Loucy (cell line): ENCODE data around the gene CACNA1H.

ENCODE experiments used
- H2AFZ ChIP-seq: fragments of 200-600 bp; sonication (generic); 2 replicates; pipeline ENCODE4 v1.6.0; 2016; ENCODE audit warnings: antibody characterized with exemption, mild to moderate bottlenecking, low read length, moderate library complexity
- H3F3A ChIP-seq: fragments of 200-600 bp; 2 replicates; pipeline ENCODE4 v1.6.0; 2016; ENCODE audit warnings: antibody characterized with exemption, low read depth, mild to moderate bottlenecking
- H3K27me3 ChIP-seq: fragments of 200-600 bp; sonication (generic); 2 replicates; pipeline ENCODE4 v1.6.1; 2014; ENCODE audit warnings: low read length, mild to moderate bottlenecking; ENCODE audit not compliant: insufficient read depth, poor library complexity, severe bottlenecking
- H3K36me3 ChIP-seq: fragments of 200-600 bp; sonication (generic); 2 replicates; pipeline ENCODE4 v1.6.1; 2016; ENCODE audit warnings: low read length; ENCODE audit not compliant: insufficient read depth
- H3K4me1 ChIP-seq: fragments of 200-600 bp; sonication (generic); 2 replicates; pipeline ENCODE4 v1.5.1; 2014; ENCODE audit warnings: low read length, mild to moderate bottlenecking; ENCODE audit not compliant: insufficient read depth, poor library complexity, severe bottlenecking
- H3K4me2 ChIP-seq: fragments of 200-600 bp; sonication (generic); 2 replicates; pipeline ENCODE4 v1.6.0; 2014; ENCODE audit warnings: antibody characterized with exemption, low read length, low read depth, mild to moderate bottlenecking; ENCODE audit not compliant: poor library complexity, severe bottlenecking
- H3K4me3 ChIP-seq: fragments of 200-600 bp; sonication (generic); 2 replicates; pipeline ENCODE4 v1.5.1; 2014; ENCODE audit warnings: low read length, mild to moderate bottlenecking, mixed read lengths; ENCODE audit not compliant: poor library complexity, severe bottlenecking
- H3K79me2 ChIP-seq: fragments of 200-600 bp; sonication (generic); 2 replicates; pipeline ENCODE4 v1.6.1; 2014; ENCODE audit warnings: low read length; ENCODE audit not compliant: insufficient read depth
- H3K9ac ChIP-seq: fragments of 200-600 bp; sonication (generic); 2 replicates; pipeline ENCODE4 v1.6.0; 2014; ENCODE audit warnings: mild to moderate bottlenecking, low read depth, low read length, moderate library complexity; ENCODE audit not compliant: poor library complexity, severe bottlenecking
- H3K9me2 ChIP-seq: fragments of 200-600 bp; sonication (generic); replicated peaks from 2 replicates; pipeline ENCODE4 v1.6.1; 2016; ENCODE audit warnings: low read depth, low read length, mixed read lengths
- H3K9me3 ChIP-seq: fragments of 200-600 bp; sonication (generic); 2 replicates; pipeline ENCODE4 v1.6.1; 2014; ENCODE audit warnings: mild to moderate bottlenecking, antibody characterized with exemption, low read length, low read depth; ENCODE audit not compliant: insufficient read depth
- H4K20me1 ChIP-seq: fragments of 200-600 bp; sonication (generic); 2 replicates; pipeline ENCODE4 v1.6.0; 2014; ENCODE audit warnings: antibody characterized with exemption, low read length, mild to moderate bottlenecking; ENCODE audit not compliant: insufficient read depth, poor library complexity, severe bottlenecking
- CTCF ChIP-seq: fragments of 200-600 bp; sonication (generic); conservative IDR thresholded peaks from 2 replicates; pipeline ENCODE4 v1.5.1; 2014; ENCODE audit warnings: mild to moderate bottlenecking, antibody characterized with exemption, low read length
- EZH2phosphoT487 ChIP-seq: fragments of 200-600 bp; IDR thresholded peaks from 2 replicates; pipeline ENCODE4 v1.6.1; 2018; ENCODE audit warnings: antibody characterized with exemption, mild to moderate bottlenecking, moderate library complexity, borderline replicate concordance

The CACNA1H gene

GRCh38 chr16:1175566-1176279 is 22.8 kb downstream of the CACNA1H start:
- Histone ChIP-seq H3K9ac (no peak overlapping the region), H3K9me2 (no peaks in the 10 kb centered on the region), H3K4me1 (no peaks in the 10 kb centered on the region), H3K4me3 (no peak overlapping the region), H3K4me2 (no peak overlapping the region), H3K79me2 (no peaks in the 10 kb centered on the region), H3F3A (no peaks in the 10 kb centered on the region), H4K20me1 (no peaks in the 10 kb centered on the region), H3K27me3 (no peaks in the 10 kb centered on the region), H2AFZ (no peak overlapping the region), H3K9me3 (no peaks in the 10 kb centered on the region), H3K36me3 (no peaks in the 10 kb centered on the region)
- TF ChIP-seq CTCF (no peak), EZH2phosphoT487 (no peak)

GRCh38 chr16:1176280-1176897 is 23.5 kb downstream of the CACNA1H start:
- Histone ChIP-seq H4K20me1 (no peaks in the 10 kb centered on the region), H3K9ac (no peak overlapping the region), H3K27me3 (no peaks in the 10 kb centered on the region)

GRCh38 chr16:1177053-1177452 is 24.1 kb downstream of the CACNA1H start:
- Histone ChIP-seq H3K27me3 (no peaks in the 10 kb centered on the region), H3K9me2 (no peaks in the 10 kb centered on the region), H3F3A (no peaks in the 10 kb centered on the region), H3K9ac (no peak overlapping the region), H3K9me3 (no peaks in the 10 kb centered on the region), H3K79me2 (no peaks in the 10 kb centered on the region), H3K4me3 (no peak overlapping the region), H2AFZ (no peak overlapping the region), H3K4me1 (no peaks in the 10 kb centered on the region), H4K20me1 (no peaks in the 10 kb centered on the region), H3K36me3 (no peaks in the 10 kb centered on the region), H3K4me2 (no peak overlapping the region)
- no peak for TF ChIP-seq CTCF
- no peak for TF ChIP-seq EZH2phosphoT487

More at GRCh38 chr16:1176280-1176897, 23.5 kb downstream of the CACNA1H start:
- Histone ChIP-seq H2AFZ (no peak overlapping the region), H3K9me3 (no peaks in the 10 kb centered on the region), H3K9me2 (no peaks in the 10 kb centered on the region), H3K79me2 (no peaks in the 10 kb centered on the region), H3K4me3 (no peak overlapping the region), H3K4me1 (no peaks in the 10 kb centered on the region), H3K36me3 (no peaks in the 10 kb centered on the region), H3K4me2 (no peak overlapping the region), H3F3A (no peaks in the 10 kb centered on the region)
- TF ChIP-seq EZH2phosphoT487 (no peak), CTCF (no peak)
